K562 (cell line): ENCODE results near the gene SGPL1. TPM values are rescaled to one million over a fixed set of nuclear protein-coding genes. Genes with fewer than 3 reads are reported as not detected.

Experiments used
- BMI1 ChIP-seq: fragments of 150-350 bp; IDR thresholded peaks from 2 replicates; pipeline ENCODE4 v1.6.1; 2014; ENCODE audit warnings: low read length
- E2F6 ChIP-seq, 2 experiments: IDR thresholded peaks; 2 replicates each; pipeline ENCODE4 v1.6.1; 2011; ENCODE audit warnings: borderline replicate concordance in 1 of 2, control low read depth in 1 of 2, low read depth in 1 of 2, low read length in 1 of 2, mild to moderate bottlenecking in 1 of 2, mixed read lengths in 1 of 2, moderate library complexity in 1 of 2; ENCODE audit not compliant: insufficient read depth in 1 of 2, insufficient read length in 1 of 2, poor library complexity in 1 of 2, severe bottlenecking in 1 of 2; ENCODE audit errors: extremely low read depth in 1 of 2
- KLF16 ChIP-seq: IDR thresholded peaks from 2 replicates; pipeline ENCODE4 v1.6.1; 2016; ENCODE audit warnings: antibody characterized with exemption
- MAFG ChIP-seq: fragments of 450-650 bp; conservative IDR thresholded peaks from 2 replicates; pipeline ENCODE4 v1.6.1; 2016; ENCODE audit warnings: missing genetic modification characterization, missing compliant biosample characterization
- MTA2 ChIP-seq: fragments of 450-650 bp; IDR thresholded peaks from 2 replicates; pipeline ENCODE4 v1.6.1; 2016; ENCODE audit warnings: low read depth
- NCOA6 ChIP-seq: fragments of 450-650 bp; IDR thresholded peaks from 2 replicates; pipeline ENCODE4 v1.6.1; 2017; ENCODE audit warnings: mild to moderate bottlenecking
- RNF2 ChIP-seq: sonication (generic); IDR thresholded peaks from 2 replicates; pipeline ENCODE4 v1.6.1; 2016
- SIN3A ChIP-seq, 2 experiments: fragments of 150-350 bp in 1 of 2; IDR thresholded peaks; 2 replicates each; pipeline ENCODE4 v1.6.1; 2011 to 2016; ENCODE audit warnings: borderline replicate concordance in 2 of 2, low read depth in 2 of 2, low read length in 2 of 2, mild to moderate bottlenecking in 2 of 2, moderate library complexity in 2 of 2; ENCODE audit not compliant: control insufficient read depth in 1 of 2
- SOX6 ChIP-seq: fragments of 450-650 bp; IDR thresholded peaks from 2 replicates; pipeline ENCODE4 v1.6.1; 2014; ENCODE audit warnings: mild to moderate bottlenecking
- TCFL5 ChIP-seq: fragments of 250-450 bp; sonication (Bioruptor Pico); conservative IDR thresholded peaks from 2 replicates; pipeline ENCODE4 v1.6.1; 2021; ENCODE audit warnings: mild to moderate bottlenecking, moderate library complexity, matching md5 sums
- U2AF1 ChIP-seq: fragments of 200-400 bp; formaldehyde crosslinking; optimal IDR thresholded peaks from 2 replicates; pipeline ENCODE3; 2017; ENCODE audit warnings: mild to moderate bottlenecking, low read depth, low read length, moderate library complexity
- ZBED1 ChIP-seq: IDR thresholded peaks from 2 replicates; pipeline ENCODE4 v1.6.1; 2014
- ZBTB40 ChIP-seq, 2 experiments: fragments of 450-650 bp in 1 of 2; sonication (generic) in 1 of 2; formaldehyde crosslinking in 1 of 2; IDR thresholded peaks; 2 replicates each; pipeline versions ENCODE4 v1.7.1 to v1.9.0; 2016 to 2022; ENCODE audit warnings: inconsistent platforms in 1 of 2, mild to moderate bottlenecking in 1 of 2, missing genetic modification reagents in 1 of 2
- polyA plus RNA-seq, 8 experiments: library from polyadenylated mRNA; depleted of rRNA in 4 of 8; stranded (reverse) in 5 of 8; unstranded in 3 of 8; fragments of >200 nt; fragmentation: Nextera tagmentation in 2 of 8; fragmentation: Illumina TruSeq in 1 of 8; extraction: Ambion mirVana in 2 of 8; extraction: Trizol in 1 of 8; gene quantifications; 2 replicates each; pipeline versions ENCODE4 v1.2.1 to v1.2.3, GENCODE V29; 2011 to 2014; ENCODE audit warnings: inconsistent platforms in 1 of 8, missing spikeins in 1 of 8
- total RNA-seq, 7 experiments: library from RNA; depleted of rRNA in 6 of 7; stranded (reverse); fragments of >200 nt in 6 of 7; fragmentation: Illumina TruSeq in 2 of 7; extraction: Trizol in 2 of 7; gene quantifications; 2 replicates each; pipeline versions ENCODE4 v1.2.1 to v1.2.3, GENCODE V29; 2011 to 2021; ENCODE audit warnings: low replicate concordance in 1 of 7
- TF ChIP-seq, protein P1 (sequence below): fragments of 450-650 bp; IDR thresholded peaks from 2 replicates; pipeline ENCODE4 v1.6.1; 2014; ENCODE audit warnings: low read depth, mild to moderate bottlenecking, moderate library complexity, borderline replicate concordance
- TF ChIP-seq, protein P2 (sequence below): sonication (generic); formaldehyde crosslinking; IDR thresholded peaks from 2 replicates; pipeline ENCODE4 v1.8.0; 2022; ENCODE audit warnings: missing genetic modification reagents, mild to moderate bottlenecking, moderate library complexity, borderline replicate concordance

Gene SGPL1
- total and polyA plus RNA-seq, 9 of the 15 experiments (the other 6 are each of a cell fraction or from before 2014, with no cell fraction given): 6.0 to 18.0 (median 8.7) TPM

- TF ChIP-seq, protein P1, sequence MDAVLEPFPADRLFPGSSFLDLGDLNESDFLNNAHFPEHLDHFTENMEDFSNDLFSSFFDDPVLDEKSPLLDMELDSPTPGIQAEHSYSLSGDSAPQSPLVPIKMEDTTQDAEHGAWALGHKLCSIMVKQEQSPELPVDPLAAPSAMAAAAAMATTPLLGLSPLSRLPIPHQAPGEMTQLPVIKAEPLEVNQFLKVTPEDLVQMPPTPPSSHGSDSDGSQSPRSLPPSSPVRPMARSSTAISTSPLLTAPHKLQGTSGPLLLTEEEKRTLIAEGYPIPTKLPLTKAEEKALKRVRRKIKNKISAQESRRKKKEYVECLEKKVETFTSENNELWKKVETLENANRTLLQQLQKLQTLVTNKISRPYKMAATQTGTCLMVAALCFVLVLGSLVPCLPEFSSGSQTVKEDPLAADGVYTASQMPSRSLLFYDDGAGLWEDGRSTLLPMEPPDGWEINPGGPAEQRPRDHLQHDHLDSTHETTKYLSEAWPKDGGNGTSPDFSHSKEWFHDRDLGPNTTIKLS: peak; percentile 34; the same call in 1 of the 2 replicates
- TF ChIP-seq ZBED1: no peak
- TF ChIP-seq SOX6: peak; percentile 50
- no peak for TF ChIP-seq ZBTB40 (IDR thresholded peaks at IDR 0.05)
- TF ChIP-seq ZBTB40 (CRISPR knock-in tag; IDR thresholded peaks at IDR 0.05): no peak
- no peak for TF ChIP-seq U2AF1
- no peak for TF ChIP-seq BMI1
- peak in 1 of 2 experiments; percentile 73 for TF ChIP-seq E2F6 (IDR thresholded peaks at IDR 0.05; ENCODE audit: borderline replicate concordance in 1 of 2, extremely low read depth in 1 of 2, insufficient read depth in 1 of 2, insufficient read length in 1 of 2, low read depth in 1 of 2, low read length in 1 of 2, poor library complexity in 1 of 2, severe bottlenecking in 1 of 2)
- TF ChIP-seq NCOA6: no peak
- no peak for TF ChIP-seq RNF2
- peak; percentile 62 to 70; a peak in 1 of 4 replicates for TF ChIP-seq SIN3A (IDR thresholded peaks at IDR 0.05; ENCODE audit: borderline replicate concordance in 2 of 2, control insufficient read depth in 1 of 2, low read depth in 2 of 2, low read length in 2 of 2)
- no peak for TF ChIP-seq MAFG (tag)
- TF ChIP-seq, protein P2, sequence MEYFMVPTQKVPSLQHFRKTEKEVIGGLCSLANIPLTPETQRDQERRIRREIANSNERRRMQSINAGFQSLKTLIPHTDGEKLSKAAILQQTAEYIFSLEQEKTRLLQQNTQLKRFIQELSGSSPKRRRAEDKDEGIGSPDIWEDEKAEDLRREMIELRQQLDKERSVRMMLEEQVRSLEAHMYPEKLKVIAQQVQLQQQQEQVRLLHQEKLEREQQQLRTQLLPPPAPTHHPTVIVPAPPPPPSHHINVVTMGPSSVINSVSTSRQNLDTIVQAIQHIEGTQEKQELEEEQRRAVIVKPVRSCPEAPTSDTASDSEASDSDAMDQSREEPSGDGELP (CRISPR knock-in tag): no peak
- no peak for TF ChIP-seq TCFL5
- TF ChIP-seq KLF16: 0 out of 2 replicates have a peak, but pooled peaks have one; percentile 37
- no peak for TF ChIP-seq MTA2
These were observed at the start of gene SGPL1 (continued) for GRCh38 chr10:70815504-70816219.
